GOT3 (cell line): Measurements from ENCODE around the gene CLEC4A.
"Not testable (repeated sequence)": the region's sequence is repeated elsewhere in the genome, so short reads cannot be mapped to it uniquely, and the experiment has no call there.

Experiments
- DNase-seq: peaks from one replicate; lab custom pipeline; 2025; ENCODE audit warnings: mixed read lengths; lab: John Stamatoyannopoulos, UW

The CLEC4A gene

DNA sequence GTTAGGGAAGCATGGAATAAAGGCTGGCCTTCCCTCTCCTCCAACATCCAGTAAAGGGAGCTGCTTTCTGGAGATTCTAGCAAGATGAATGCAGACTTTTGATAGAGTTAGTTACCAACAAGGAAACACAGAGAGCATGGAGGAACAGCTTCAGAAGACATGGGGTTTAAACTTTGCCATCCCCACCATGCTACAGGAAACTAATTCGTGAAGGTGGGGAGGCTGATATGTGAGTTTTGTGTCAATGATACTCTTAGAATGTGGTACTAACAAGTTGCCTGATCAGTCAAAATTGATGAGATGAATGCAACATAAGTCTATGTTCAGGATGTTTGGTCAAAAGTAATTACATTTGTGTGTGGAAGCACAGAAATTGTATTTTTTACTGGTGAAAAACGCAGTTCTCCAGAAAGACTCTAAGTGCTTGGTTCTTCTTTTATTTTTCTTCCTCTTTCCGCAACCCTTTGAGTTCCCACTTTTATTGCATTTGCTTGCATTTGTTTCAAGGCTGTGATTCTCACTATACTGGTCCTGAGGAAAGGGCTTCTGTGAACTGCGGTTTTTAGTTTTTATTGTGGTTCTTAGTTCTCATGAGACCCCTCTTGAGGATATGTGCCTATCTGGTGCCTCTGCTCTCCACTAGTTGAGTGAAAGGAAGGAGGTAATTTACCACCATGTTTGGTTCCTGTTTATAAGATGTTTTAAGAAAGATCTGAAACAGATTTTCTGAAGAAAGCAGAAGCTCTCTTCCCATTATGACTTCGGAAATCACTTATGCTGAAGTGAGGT lies at the start of gene CLEC4A:
Gene CLEC4A, plus strand, starts transcription at position 494 of the 789 bp plus-strand sequence. Its CDS starts 262 bp downstream, at position 756.
- DNase-seq: no peak

DNA sequence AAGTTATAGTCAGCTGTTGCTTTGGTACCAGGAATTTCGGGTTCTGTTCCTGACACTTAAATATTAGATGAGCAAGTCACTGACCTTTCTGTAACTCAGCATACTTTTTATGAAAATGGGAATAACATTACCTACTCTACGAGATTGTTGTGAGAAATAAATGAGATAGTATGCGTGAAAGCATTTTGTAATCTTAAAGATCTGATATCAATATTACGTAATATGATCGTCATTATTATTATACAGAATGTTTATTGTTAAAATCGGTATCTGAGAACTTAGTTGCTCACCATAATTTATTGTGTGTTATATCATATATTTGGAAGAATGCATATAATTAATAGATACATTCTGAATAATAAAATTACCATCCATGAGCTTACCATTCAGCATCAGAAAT lies 47.5 kb upstream of the CLEC4A start:
- DNase-seq: no peak

- DNase-seq: no peak
Measured at GRCh38 chr12:8076366-8076765, 47.1 kb upstream of the CLEC4A start.

GRCh38 chr12:8077207-8077606 lies 46.2 kb upstream of the CLEC4A start:
- no peak for DNase-seq

- DNase-seq: no peak
Measured at GRCh38 chr12:8078398-8078797, 45.0 kb upstream of the CLEC4A start.

DNA sequence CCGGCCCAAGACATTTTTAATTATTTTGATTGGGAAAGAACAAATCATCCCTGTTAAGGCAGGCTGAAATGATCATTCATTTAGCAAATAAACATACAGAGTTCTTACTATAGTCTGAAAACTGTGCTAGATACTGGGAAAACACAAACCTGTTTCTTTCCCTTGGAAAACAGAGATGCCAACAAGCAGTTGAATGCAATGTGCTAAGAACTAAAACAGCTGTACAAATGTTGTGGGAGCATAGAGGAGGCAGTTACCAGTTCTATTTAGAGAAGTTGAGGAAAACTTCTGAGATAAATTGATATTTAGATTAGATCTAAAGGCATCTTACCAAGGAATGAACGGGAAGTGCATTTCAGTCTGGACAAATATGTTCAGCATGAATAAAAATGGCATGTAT lies 44.5 kb upstream of the CLEC4A start:
- no peak for DNase-seq

GRCh38 chr12:8080120-8080519 lies 43.3 kb upstream of the CLEC4A start:
- DNase-seq: no peak

GRCh38 chr12:8081251-8081920 lies 42.0 kb upstream of the CLEC4A start:
- DNase-seq: no peak

DNA sequence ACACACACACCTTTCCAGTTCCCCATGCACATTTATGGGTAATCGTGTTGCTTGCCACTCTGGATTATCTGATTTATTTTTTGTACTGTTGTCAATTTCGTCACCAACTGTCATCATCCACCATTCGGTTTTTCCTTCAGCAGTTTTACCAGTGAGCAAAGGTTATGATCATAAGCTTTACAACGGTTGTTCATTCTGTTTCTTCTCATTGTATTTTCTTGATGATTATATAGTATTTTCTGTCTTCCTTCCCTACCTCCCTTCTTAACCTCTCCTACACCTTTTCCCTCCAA lies 40.7 kb upstream of the CLEC4A start:
- DNase-seq: no peak

- DNase-seq: not testable (repeated sequence)
Measured at GRCh38 chr12:8084351-8084750, 39.1 kb upstream of the CLEC4A start.

GRCh38 chr12:8087666-8088065 lies 35.8 kb upstream of the CLEC4A start:
- DNase-seq: no peak

DNA sequence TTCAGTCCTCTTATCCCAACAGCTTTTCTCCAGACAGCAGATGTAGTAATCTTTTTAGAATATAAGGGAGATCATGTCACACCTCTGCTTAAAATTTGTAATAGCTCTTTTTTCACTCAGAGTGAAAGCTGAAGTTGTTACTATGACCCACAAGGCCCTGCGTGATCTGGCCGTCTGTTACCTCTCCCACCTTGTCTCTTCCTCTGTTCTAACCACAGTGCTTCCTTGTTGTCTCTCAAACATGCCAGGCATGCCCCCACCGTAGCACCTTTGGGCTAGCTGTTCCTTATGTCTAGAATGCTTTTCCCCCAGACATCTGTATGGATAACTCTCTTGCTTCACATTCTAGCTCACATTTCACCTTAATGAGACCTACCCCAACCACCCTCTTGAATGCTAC lies 34.8 kb upstream of the CLEC4A start:
- no peak for DNase-seq

- DNase-seq: not testable (repeated sequence)
Measured at GRCh38 chr12:8089277-8089676, 34.1 kb upstream of the CLEC4A start.

GRCh38 chr12:8089716-8090115 lies 33.7 kb upstream of the CLEC4A start:
- DNase-seq: no peak

DNA sequence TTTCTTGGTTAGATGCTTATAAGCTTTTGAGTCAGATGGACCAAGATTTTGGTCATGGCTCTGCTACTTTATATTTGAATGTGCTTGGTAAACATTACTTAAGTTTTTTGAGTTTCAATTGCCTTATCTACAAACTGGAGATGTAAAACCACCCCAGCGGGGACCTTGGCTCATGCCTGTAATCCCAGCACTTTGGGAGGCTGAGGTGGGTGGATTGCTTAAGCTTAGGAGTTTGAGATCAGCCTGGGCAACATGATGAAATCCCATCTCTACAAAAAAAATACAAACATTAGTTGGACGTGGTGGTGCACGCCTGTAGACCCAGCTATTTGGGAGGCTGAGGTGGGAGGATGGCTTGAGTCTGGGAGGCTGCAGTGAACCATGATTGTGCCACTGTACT lies 30.1 kb upstream of the CLEC4A start:
- no peak for DNase-seq

DNA sequence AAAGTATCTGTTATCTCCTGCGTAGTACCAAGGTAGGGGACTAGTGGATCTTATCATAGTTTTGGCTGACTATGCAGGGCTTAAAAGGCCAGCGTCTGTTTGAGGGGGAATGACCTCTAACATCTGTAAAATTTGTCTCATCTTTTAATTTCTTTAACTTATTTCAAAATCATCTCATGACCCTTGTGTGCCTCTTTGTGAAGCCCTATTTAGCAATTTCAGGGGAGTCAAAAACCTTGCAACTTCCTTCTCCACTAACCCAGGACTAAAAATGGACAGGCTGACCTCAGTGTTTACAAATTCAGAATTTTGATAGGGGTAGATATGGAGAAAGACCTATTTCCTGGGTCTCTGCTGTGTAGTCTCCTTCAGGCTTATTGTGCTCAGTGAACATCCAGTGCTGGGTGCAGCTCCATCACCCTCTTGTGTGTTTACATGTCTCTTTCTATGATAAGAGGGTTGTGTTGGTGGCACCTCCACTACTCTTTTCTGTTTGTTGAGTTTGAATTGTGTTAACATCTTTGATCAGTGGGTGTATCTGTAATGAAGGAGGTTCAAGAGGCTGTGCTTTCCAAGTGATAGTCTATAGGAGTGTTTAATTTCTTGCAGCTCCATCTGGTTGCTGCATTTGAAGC lies 27.0 kb upstream of the CLEC4A start:
- DNase-seq: no peak

GRCh38 chr12:8099235-8099634 lies 24.2 kb upstream of the CLEC4A start:
- DNase-seq: no peak

- DNase-seq: peak; percentile 16
Measured at GRCh38 chr12:8108808-8109398, 14.5 kb upstream of the CLEC4A start.

GRCh38 chr12:8113117-8113516 lies 10.3 kb upstream of the CLEC4A start:
- DNase-seq: not testable (repeated sequence)

DNA sequence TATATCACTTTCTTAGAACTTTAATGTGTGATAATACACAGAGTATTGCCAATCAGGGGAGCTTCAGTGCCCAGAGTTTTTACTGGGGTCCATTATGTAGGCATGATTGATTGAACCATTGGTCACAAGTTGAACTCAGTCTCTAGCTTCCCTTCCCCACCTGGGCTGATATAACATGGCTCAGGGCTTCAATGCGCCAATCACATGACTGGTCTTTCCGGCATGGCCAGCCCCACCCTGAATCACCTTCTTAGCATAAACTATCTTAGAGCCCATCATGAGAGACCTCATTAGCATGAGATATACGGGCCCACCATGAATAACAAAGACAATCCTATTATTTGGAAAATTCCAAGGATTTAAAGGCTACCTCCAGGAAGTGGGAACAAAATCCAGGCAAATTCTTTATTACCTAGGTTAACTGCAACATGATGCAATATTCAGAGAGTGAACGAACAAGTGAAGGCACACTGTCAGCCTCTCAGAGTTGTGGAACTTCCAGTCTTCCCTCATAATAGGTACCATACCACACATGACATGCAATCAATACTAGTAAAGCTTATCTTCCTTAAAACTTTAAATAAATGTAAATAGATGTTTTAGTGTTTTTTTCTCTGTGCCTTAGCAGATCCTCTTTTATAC lies 3.2 kb upstream of the CLEC4A start:
- DNase-seq: no peak

DNA sequence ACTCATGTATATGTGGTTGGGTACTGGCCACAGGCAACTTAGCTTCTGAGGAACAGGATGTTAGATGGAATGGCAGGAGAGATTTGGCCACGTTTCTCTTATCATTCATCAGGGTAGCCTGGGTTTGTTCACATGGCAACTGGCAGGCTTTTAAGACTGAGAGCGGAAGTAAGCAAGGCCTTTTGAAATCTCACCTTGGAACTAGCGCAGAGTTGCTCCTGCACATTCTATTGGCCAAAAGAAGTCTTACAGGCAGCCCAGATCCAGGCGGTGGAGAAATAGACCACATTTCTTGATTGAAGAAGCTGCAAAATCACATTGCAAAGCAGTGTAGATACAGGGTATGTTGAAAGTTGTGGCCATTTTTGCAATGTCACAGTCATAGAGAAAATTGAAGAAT lies 3.7 kb downstream of the CLEC4A start:
- DNase-seq: no peak

- not testable (repeated sequence) for DNase-seq
Measured at GRCh38 chr12:8133636-8134397, 10.4 kb downstream of the CLEC4A start.
